CD1c-positive myeloid dendritic cell (primary cell): ENCODE data around the gene RIPOR1.
A peak's percentile ranks its signal among the peaks of the same experiment; 100 is the strongest.
"Not testable (repeated sequence)": the region's sequence is repeated elsewhere in the genome, so short reads cannot be mapped to it uniquely, and the experiment has no call there.

Source experiments
- DNase-seq: peaks from one replicate; pipeline ENCODE4 v3.0.0-alpha.2; 2016; ENCODE audit errors: extremely low spot score

Gene RIPOR1

DNA sequence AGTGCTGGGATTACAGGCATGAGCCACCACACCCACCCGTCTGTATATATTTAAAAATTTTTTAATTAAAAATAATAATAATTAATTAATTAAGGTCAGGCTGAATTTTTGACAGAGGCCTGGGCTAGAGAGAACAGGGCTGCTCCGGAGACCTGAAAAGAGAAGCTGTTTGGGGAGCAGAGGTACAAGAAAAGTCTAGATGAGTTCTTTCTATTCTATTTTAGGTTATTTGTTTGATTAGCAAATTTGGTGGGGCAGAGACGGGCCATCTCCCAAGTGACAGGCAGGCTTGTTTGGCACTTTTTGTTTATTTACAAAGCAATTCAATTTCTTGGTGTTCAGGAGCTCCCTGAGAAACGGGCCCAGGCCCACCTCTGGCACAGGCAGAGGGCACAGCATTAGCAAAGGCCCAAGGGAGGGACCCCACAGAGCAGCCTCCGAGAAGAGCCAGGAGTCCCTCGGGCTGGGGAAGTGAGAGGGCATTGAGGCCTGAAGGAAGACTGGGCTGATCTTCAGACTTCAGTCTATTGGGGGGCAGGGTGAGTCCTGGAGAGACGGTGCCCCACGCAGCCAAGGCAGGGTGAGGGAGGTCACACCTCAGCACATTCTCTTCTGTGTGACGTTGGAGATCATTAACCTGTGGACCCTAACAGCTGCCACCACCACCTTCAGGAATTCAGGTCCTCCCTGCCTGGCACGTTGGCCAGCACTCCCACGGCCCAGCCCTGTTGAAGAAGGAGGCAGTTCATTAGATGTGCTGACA lies 10.8 kb upstream of the RIPOR1 start:
- no peak for DNase-seq

DNA sequence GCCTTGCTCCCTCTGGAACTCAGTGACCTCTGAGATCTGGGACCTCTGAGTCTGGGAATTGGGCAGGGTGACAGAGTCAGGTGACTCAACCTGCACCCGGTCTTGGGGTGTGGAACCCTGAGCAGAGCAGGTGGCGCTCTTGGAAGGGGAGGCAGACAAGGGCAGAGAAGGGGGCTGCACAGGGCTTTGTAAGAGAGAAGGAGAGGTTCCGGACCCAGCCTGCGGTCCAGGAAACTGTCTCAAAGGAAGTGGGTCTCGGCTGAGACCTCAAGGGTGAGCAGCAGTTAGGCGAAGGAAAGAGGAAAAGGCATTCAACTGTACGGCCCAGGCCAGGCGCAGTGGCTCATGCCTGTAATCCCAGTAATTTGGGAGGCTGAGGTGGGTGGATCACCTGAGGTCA lies 10.0 kb upstream of the RIPOR1 start:
- DNase-seq, result no peak

DNA sequence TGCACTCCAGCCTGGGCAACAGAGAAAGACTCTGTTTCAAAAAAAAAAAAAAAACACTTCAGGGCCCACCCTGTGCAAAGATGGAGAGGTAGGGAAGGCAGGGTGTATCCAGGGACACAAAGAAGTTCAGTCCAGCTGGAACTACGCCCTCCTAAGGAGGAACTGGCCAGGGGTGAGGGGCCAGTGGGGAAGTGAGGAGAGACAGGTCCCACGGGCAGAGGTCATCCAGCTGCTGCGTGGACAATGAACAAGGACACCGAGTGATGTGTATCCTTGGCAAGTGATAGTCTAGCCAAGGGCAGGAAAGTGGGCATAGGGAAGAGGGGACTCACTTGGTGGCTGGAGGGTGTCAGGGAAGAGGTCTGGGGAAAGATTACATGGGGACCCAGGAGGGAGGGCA lies 9.4 kb upstream of the RIPOR1 start:
- peak; percentile 43 for DNase-seq

DNA sequence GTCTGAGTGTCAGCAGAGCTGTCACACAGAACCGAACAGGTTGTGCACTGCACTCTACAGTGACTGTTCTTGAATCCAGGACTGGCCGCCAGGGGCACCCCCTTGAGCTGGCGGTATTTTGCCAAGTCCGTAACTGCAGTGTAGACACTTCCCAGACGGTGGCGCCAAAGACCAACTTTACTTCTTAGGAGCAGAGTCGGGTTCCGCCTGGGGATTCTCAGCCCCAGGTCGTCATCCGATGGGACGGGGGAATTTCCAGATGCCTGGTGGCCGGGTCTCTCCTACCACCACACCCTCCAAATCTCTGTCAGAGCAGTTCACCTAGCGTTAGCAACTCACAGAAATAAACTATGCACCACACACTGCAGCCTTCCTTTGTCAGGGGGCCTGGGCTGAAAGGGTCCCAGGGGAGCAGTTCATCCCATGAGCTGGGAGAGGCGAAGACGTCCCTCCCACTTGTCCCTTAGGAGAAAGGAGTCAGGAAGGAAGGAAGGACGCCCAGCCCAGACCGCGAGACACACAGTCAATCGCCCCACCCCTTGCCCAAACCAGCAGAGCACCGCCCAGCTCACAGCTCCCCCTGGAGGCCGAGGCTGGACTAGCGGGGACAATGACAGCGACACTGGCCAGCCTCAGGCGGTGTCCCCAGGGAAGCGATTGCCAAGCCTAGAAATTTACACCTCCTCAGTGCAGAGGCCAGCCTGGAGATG lies 7.4 kb upstream of the RIPOR1 start:
- peak; percentile 99 for DNase-seq

DNA sequence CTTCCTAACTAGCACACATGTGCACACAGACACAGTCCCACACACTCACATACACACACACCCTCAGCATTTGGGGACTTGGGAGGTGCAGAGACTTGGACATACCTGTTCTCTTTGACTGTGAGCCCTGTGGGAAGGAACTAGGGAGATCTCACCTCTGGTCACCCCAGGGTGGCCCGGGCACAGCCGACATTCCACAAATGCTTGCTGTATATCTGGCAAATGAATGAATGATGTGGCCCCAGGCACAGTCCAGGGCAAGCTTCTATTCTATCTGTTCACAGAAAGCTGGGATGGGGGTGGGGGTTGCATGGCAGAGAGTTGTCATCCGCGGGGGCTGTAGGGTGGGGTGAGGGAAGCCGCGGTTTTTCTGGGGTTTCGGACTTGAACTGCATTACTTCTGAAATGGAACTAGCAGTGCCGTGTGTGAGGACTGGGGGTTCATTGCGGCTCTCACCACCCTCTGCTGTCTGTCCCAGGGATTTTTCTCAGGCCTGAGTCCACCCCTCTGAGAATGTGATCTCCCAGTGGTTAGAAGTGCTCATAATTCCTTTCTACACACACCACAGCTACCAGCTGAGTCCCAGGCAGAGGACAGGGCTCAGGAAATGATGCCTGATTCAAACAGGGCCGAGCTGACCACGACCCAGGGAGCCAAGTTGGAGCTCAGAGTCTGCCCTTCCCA lies 3.3 kb upstream of the RIPOR1 start:
- DNase-seq, result no peak

DNA sequence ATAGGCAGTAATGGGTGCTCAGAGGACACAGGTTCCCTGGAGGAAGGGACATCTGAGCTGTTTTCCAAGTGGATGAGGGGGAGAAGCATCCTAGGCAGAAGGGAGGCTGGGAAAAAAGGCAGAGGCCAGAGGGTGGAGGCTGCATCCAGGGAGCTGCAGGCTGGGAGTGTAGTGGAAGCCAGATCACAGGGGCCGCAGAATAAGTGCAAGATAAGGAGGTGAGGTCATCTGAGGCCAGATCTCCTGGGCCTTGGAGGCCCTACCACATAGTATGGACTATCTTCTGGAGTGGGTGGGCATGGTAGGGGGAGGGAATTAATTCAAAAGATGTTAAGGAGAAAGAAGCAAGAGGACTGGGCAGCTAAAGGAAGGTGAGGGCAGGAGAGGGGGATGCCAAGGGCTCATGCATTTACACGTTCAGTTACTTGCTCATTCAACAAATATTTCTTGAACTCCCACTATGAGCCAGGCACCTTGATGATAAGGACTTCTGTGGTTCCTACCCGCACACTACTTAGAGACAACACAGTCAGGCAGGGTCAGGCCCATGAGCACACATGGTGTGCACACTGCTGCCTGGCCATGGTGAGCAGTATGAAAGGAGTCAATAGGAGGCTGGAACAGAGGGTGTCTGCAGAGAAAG lies 2.4 kb upstream of the RIPOR1 start:
- DNase-seq, result no peak

DNA sequence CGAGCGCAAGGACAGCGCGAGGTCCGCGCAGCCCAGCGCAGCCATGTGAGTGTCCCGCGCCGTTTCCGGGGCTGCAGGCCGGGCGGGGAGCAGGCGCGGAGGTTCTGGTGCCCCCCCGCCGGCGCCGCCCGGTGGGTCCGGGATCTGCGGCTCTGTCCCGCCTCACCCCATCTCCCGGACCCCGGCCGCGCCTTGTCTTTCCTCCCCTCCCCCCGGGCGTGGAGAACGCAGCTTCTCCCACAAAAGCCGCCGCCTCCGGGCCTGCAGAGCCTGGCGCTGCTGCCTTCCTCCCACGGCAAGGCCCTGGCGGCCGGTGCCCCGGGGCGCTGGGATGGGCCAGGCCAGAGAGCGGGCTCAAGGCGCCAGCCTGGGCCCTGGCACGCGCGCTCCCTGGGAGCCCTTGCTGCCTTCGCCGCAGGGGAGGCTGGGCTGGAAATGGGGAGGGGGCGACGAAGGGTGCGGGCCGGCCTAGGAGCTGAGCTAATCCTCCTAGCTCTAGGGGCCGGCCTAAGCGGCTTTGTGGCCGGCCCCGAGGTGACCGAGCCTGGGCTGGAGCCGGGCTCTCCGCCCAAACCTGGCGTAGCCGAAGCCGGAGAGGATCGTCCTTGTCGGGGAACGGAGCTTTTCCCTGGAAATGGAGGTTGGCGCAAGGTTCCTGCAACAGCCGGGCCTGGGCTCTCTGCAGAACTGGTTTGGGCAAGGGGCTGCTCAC lies 397 bp downstream of the RIPOR1 start:
- peak; percentile 49 for DNase-seq

DNA sequence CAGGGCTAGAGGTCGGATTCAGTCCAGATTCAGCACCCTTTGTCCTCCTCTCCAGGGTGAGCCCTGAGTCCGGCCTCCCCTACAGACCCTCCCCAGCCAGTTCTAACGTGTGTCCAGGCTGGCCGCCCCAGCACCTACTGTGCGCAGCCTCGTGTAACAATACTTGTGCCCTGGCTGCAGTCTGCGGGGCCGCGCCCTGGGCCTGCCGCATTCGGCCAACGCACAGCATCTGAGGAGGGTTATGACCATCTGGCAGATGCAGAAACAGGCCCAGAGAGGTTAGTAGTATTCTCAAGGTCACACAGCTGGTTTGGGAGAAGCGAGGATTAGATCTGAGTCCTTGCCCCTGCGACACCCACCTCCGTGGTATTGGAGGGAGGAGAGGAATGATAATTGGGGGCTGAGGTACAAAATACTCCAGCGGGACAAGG lies 968 bp downstream of the RIPOR1 start:
- DNase-seq, result no peak

DNA sequence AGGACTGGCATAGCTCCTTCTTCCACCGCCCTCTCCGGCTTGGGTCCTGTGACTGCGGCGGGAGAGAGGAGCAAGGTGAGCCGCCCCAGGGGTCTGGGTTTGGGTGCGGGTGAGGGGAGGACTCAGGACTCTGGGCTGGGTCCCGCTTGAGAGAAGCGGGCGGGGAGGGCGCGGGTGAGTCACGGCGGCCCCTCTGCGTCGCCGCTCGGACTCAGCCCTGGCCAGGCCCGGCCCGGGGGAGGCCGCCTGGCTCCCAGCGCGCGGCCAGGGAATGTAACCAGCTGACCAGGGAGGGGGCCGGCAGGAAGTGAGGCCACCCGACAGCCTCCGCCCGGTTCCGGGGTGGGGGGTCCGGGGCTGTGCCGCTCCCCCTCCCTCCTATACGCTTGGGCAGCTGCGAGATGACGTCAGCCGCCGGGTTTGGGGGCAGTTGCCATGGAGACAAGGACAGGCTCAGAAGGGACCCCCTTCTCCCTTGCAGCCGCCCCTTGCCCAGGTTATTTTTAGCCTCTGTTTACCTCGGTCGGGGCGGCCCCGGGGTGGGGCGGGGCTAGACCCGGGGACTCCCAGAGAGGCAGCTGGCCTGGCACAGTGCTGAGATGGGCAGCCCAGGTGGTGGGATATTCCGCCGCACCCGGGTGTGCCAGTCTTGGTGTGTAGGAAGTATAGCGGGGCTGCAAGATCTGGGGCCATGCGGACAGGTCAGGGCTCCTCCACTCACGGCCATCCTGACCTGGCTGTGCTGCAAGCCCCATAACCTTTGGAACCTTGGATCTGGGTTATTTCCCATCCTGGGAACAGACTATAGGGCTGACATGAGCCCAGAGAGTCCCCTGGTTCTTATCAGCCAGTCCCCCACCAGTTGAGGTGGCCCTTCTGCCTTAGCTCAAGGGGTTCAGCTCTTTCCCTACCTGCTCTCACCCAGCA lies 1.6 kb downstream of the RIPOR1 start:
- peak; percentile 69 for DNase-seq

DNA sequence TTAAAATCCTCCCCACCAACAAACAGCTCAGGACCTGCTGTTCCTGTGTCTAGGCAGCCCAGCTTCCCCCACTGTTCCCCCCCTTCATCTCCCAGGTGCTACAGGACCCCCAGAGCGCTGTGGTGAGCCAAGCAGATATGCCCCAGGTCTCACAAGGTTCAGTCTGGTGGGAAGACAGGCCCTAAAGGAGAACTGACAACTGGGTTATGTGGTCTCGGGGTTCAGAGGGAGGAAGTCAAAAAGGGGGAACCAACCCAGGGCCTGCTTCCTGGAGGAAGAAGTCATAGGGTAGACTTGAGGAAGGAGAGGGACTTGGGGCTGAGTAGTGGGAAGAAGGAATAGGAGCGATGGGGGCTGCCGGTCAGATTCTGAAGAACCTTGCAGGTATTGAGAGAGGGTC lies 2.6 kb downstream of the RIPOR1 start:
- DNase-seq, result peak; percentile 89

DNA sequence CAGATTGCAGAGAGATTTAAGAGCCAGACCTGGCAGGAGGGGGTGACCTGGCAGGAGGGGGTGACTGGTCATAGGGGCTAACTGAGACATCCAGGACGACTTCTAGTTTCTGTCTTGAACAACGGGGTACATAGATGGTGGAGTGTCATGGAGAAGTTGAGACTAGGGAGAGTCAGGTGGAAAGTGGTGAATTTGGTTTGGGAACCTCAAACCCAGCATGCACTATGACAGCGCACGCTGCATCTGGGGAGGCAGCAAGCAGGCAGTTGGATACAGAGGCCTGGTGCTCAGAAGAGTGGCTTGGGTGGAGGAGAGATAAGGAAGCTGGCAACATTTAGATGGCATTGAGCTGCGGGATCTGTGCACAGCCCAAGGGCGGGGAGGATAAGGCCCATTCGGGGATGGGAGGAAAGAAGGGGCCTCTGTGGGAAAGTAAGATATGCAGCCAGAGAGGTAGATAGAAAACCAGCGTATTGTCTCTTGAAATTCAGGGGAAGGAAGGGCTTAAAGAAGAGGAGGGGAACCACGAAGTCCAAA lies 4.5 kb downstream of the RIPOR1 start:
- DNase-seq, result no peak

DNA sequence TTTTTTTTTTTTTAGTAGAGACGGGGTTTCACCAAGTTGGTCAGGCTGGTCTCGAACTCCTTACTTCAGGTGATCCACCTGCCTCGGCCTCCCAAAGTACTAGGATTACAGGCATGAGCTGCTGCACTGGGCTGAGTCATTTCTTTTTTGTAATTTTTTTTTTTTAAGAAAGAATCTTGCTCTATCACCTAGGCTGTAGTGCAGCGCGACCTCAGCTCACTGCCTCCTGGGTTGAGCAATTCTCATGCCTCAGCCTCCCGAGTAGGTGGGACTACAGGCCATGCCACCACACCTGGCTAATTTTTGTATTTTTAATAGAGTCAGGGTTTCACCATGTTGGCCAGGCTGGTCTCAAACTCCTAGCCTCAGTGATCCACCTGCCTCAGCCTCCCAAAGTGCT lies 5.4 kb downstream of the RIPOR1 start:
- DNase-seq, result not testable (repeated sequence)

DNA sequence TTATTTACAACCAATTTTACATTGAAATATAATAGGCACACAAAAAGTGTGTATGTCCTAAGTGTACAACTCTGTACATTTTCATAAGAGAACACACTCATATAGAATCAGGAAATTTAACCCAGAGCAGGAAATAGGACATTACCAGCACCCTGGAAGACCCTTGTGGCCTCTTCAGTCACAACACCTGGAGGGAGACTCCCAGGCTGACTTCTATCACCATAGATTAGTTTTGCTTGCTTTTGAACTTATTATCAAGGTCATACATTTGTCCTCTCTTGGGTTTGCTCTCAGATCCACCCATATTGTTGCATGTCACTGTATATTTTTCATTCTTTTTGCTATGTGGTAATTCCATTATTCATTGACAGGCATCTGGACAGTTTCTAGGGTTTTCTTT lies 5.8 kb downstream of the RIPOR1 start:
- no peak for DNase-seq

DNA sequence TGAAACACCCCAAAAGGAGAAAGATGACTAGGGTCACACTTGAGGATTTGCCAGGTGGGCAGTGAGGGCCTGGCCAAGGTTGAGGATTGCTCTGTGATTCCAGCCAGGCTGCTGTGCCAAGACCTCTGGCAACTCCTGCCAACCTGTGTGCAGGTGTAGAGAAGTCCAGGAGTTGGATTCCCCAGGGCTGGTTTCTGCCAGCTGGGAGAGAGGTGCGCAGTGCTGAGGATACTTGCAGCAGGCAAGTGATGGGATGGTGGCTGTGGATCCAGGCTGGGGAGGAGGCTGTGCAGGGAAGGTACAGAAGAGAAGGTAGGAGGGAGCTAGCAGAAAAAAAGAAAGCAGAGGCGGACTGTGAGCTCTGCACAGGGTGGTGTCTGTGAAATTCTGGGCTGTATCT lies 6.6 kb downstream of the RIPOR1 start:
- DNase-seq, result no peak

DNA sequence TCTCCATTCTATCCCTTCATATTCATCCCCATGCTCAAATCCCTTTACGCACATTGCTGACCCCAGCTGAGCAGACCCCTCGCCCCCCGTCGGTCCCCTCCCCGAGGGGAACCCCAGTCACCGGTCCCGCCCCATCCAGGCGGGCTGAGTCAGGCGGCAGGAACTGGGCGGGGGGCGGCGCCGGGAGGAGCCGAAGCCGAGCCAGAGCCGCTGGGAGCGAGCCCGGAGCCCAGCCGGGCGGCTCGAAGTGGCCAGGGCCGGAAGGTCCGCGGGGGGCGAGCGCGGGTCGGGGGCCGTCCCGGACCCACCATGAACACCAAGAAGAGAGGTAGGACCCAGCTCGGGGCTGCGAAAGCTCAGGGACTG lies 8.6 kb downstream of the RIPOR1 start:
- DNase-seq, result peak; percentile 47

DNA sequence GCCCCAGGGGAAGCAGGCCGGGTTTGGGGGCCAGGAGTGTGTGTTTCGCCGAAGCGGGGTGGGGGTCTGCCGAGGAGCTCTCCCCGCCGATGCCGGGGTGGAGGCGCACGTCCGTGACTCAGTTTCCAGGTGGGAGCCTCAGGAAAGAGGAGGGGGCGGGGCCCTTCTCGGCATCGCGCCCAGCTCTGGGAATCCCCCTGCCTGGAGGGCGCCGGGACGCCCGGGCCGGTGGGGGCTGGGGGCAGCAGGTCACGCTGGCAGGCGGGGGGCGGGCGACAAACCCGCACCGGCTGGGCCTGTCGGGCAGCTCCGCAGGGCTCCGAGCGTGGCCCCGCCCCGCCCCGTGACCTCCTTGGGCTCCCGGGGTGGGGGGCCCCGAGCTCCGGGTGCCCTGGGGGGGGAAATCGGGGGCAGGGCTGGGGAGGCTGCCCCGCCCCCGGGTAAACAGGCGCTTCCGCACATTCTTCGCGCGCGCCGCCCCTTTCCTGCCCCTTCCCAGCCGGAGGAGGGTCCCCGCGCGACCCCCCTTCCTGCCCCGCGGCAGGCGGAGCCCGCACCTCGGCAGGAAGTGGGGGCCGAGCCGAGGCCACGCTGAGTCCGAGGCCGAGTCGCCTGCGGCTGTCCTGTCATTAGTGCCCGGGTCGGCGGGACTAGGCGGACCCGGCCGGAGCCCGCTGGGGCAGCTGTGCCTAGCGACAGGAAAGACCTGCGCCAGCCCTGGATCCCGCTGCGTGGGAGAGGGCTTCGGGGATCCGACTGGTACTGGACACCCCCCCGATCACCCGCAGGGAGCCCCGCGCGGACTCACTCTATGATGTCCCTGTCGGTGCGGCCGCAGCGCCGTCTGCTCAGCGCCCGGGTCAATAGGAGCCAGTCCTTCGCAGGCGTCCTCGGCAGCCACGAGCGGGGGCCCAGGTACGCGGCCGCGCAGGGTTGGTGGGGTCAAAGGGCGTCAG lies 9.3 kb downstream of the RIPOR1 start:
- peak; percentile 57 for DNase-seq

DNA sequence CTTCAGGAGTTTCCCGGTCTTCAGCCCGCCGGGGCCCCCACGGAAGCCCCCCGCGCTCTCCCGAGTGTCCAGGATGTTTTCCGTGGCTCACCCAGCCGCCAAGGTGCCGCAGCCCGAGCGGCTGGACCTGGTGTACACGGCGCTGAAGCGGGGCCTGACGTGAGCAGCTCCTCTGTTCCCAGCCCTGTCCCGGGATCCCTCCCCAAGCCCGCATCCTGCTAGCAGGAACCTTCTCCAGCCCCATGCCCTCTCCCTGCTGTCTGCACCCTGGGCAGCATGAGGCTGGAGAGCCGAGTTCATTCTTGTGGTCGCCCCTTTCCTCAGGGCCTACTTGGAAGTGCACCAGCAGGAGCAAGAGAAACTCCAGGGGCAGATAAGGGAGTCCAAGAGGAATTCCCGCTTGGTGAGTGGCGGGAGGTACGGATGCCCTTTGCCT lies 10.1 kb downstream of the RIPOR1 start:
- DNase-seq, result no peak

DNA sequence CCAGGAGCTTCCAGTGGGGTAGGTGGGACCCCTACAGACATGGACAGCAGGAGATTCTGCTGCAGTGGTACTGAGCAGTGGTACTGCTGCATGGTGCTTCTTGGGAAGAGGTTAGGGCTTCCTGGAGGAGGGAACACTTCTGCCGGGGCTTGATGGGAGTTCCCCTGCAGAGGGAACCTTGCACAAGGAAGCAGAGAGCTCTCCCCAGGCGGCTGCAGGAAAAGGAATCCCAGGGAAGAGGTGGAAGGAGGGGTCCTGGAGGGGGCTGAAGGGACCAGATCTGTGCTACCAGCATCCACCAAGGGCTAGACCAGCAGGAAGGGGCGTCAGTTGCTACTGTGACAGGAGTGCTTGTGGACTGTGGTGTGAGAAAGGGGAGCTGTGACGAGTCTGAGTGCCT lies 10.6 kb downstream of the RIPOR1 start:
- DNase-seq, result no peak
